ENCODE measurements around the gene PRPF18.

PRPF18 gene

GRCh38 chr10:13585195-13585751 is 1.5 kb upstream of the PRPF18 start:
- Histone ChIP-seq H3K9ac (ENCODE audit: low read length) (no peak overlapping the region), H3K36me3 (ENCODE audit: control insufficient read depth, insufficient read depth, low read length) (no peaks in the 10 kb centered on the region), H3K4me3 (ENCODE audit: low read length) (no peak overlapping the region), H3K4me1 (ENCODE audit: control insufficient read depth, insufficient read depth, low read length) (peaks cover 7% of the 10 kb centered on the region), H3K27me3 (ENCODE audit: control insufficient read depth, insufficient read depth, low read length) (no peaks in the 10 kb centered on the region), H3K27ac (ENCODE audit: low read depth, low read length) (no peak overlapping the region)

GRCh38 chr10:13585943-13586342 is 822 bp upstream of the PRPF18 start:
- Histone ChIP-seq H3K9ac (ENCODE audit: low read length) (no peak overlapping the region), H3K27ac (ENCODE audit: low read depth, low read length) (no peak overlapping the region), H3K4me1 (ENCODE audit: control insufficient read depth, insufficient read depth, low read length) (peaks cover 7% of the 10 kb centered on the region), H3K27me3 (ENCODE audit: control insufficient read depth, insufficient read depth, low read length) (no peaks in the 10 kb centered on the region), H3K36me3 (ENCODE audit: control insufficient read depth, insufficient read depth, low read length) (no peaks in the 10 kb centered on the region), H3K4me3 (ENCODE audit: low read length) (no peak overlapping the region)

- Histone ChIP-seq H3K4me3 (ENCODE audit: low read length) (peak overlapping the region; percentile 96), H3K4me1 (ENCODE audit: control insufficient read depth, insufficient read depth, low read length) (peaks cover 7% of the 10 kb centered on the region)
Measured at GRCh38 chr10:13587391-13587790, 626 bp downstream of the PRPF18 start.

GRCh38 chr10:13589316-13589715 is 2.6 kb downstream of the PRPF18 start:
- Histone ChIP-seq H3K27me3 (ENCODE audit: control insufficient read depth, insufficient read depth, low read length) (no peaks in the 10 kb centered on the region), H3K36me3 (ENCODE audit: control insufficient read depth, insufficient read depth, low read length) (no peaks in the 10 kb centered on the region), H3K4me3 (ENCODE audit: low read length) (no peak overlapping the region), H3K4me1 (ENCODE audit: control insufficient read depth, insufficient read depth, low read length) (peaks cover 7% of the 10 kb centered on the region), H3K9ac (ENCODE audit: low read length) (no peak overlapping the region), H3K27ac (ENCODE audit: low read depth, low read length) (no peak overlapping the region)

More at GRCh38 chr10:13587391-13587790, 626 bp downstream of the PRPF18 start:
- Histone ChIP-seq H3K9ac (ENCODE audit: low read length) (peak overlapping the region; percentile 39), H3K36me3 (ENCODE audit: control insufficient read depth, insufficient read depth, low read length) (no peaks in the 10 kb centered on the region), H3K27ac (ENCODE audit: low read depth, low read length) (no peak overlapping the region), H3K27me3 (ENCODE audit: control insufficient read depth, insufficient read depth, low read length) (no peaks in the 10 kb centered on the region)

- no peak overlapping the region for H3K27ac ChIP-seq (ENCODE audit: low read depth, low read length)
- H3K36me3 ChIP-seq (ENCODE audit: control insufficient read depth, insufficient read depth, low read length) = no peaks in the 10 kb centered on the region
- H3K4me3 ChIP-seq (ENCODE audit: low read length) = no peak overlapping the region
- no peak overlapping the region for H3K9ac ChIP-seq (ENCODE audit: low read length)
- H3K27me3 ChIP-seq (ENCODE audit: control insufficient read depth, insufficient read depth, low read length) = no peaks in the 10 kb centered on the region
- H3K4me1 ChIP-seq (ENCODE audit: control insufficient read depth, insufficient read depth, low read length) = peaks cover 7% of the 10 kb centered on the region
Measured at GRCh38 chr10:13590886-13591285, 4.1 kb downstream of the PRPF18 start.

- Histone ChIP-seq H3K36me3 (ENCODE audit: control insufficient read depth, insufficient read depth, low read length) (no peaks in the 10 kb centered on the region), H3K4me3 (ENCODE audit: low read length) (no peak overlapping the region)
Measured at GRCh38 chr10:13592306-13592705, 5.5 kb downstream of the PRPF18 start.

GRCh38 chr10:13593535-13593934 is 6.8 kb downstream of the PRPF18 start:
- Histone ChIP-seq H3K27ac (ENCODE audit: low read depth, low read length) (no peak overlapping the region), H3K4me1 (ENCODE audit: control insufficient read depth, insufficient read depth, low read length) (no peaks in the 10 kb centered on the region), H3K9ac (ENCODE audit: low read length) (no peak overlapping the region), H3K36me3 (ENCODE audit: control insufficient read depth, insufficient read depth, low read length) (no peaks in the 10 kb centered on the region), H3K27me3 (ENCODE audit: control insufficient read depth, insufficient read depth, low read length) (no peaks in the 10 kb centered on the region), H3K4me3 (ENCODE audit: low read length) (no peak overlapping the region)

More at GRCh38 chr10:13592306-13592705, 5.5 kb downstream of the PRPF18 start:
- Histone ChIP-seq H3K4me1 (ENCODE audit: control insufficient read depth, insufficient read depth, low read length) (peaks cover 7% of the 10 kb centered on the region), H3K27me3 (ENCODE audit: control insufficient read depth, insufficient read depth, low read length) (no peaks in the 10 kb centered on the region), H3K27ac (ENCODE audit: low read depth, low read length) (no peak overlapping the region), H3K9ac (ENCODE audit: low read length) (no peak overlapping the region)

- Histone ChIP-seq H3K27me3 (ENCODE audit: control insufficient read depth, insufficient read depth, low read length) (no peaks in the 10 kb centered on the region), H3K27ac (ENCODE audit: low read depth, low read length) (no peak overlapping the region), H3K4me3 (ENCODE audit: low read length) (no peak overlapping the region), H3K9ac (ENCODE audit: low read length) (no peak overlapping the region), H3K4me1 (ENCODE audit: control insufficient read depth, insufficient read depth, low read length) (no peaks in the 10 kb centered on the region), H3K36me3 (ENCODE audit: control insufficient read depth, insufficient read depth, low read length) (no peaks in the 10 kb centered on the region)
Measured at GRCh38 chr10:13594641-13595040, 7.9 kb downstream of the PRPF18 start.

- peaks cover 6% of the 10 kb centered on the region for H3K36me3 ChIP-seq (ENCODE audit: control insufficient read depth, insufficient read depth, low read length)
Measured at GRCh38 chr10:13597909-13598308, 11.1 kb downstream of the PRPF18 start.

GRCh38 chr10:13604357-13605040 is 17.7 kb downstream of the PRPF18 start:
- H3K4me3 ChIP-seq (ENCODE audit: low read length) = no peak overlapping the region
- H3K4me1 ChIP-seq (ENCODE audit: control insufficient read depth, insufficient read depth, low read length) = no peaks in the 10 kb centered on the region
- peaks cover 13% of the 10 kb centered on the region for H3K36me3 ChIP-seq (ENCODE audit: control insufficient read depth, insufficient read depth, low read length)
- no peak overlapping the region for H3K9ac ChIP-seq (ENCODE audit: low read length)
- no peaks in the 10 kb centered on the region for H3K27me3 ChIP-seq (ENCODE audit: control insufficient read depth, insufficient read depth, low read length)
- H3K27ac ChIP-seq (ENCODE audit: low read depth, low read length) = no peak overlapping the region

More at GRCh38 chr10:13597909-13598308, 11.1 kb downstream of the PRPF18 start:
- H3K4me1 ChIP-seq (ENCODE audit: control insufficient read depth, insufficient read depth, low read length) = no peaks in the 10 kb centered on the region
- H3K9ac ChIP-seq (ENCODE audit: low read length) = no peak overlapping the region
- no peaks in the 10 kb centered on the region for H3K27me3 ChIP-seq (ENCODE audit: control insufficient read depth, insufficient read depth, low read length)
- H3K27ac ChIP-seq (ENCODE audit: low read depth, low read length) = no peak overlapping the region
- H3K4me3 ChIP-seq (ENCODE audit: low read length) = no peak overlapping the region

GRCh38 chr10:13608246-13608853 is 21.6 kb downstream of the PRPF18 start:
- H3K27me3 ChIP-seq (ENCODE audit: control insufficient read depth, insufficient read depth, low read length) = no peaks in the 10 kb centered on the region
- H3K36me3 ChIP-seq (ENCODE audit: control insufficient read depth, insufficient read depth, low read length) = peaks cover 13% of the 10 kb centered on the region
- no peaks in the 10 kb centered on the region for H3K4me1 ChIP-seq (ENCODE audit: control insufficient read depth, insufficient read depth, low read length)
- no peak overlapping the region for H3K27ac ChIP-seq (ENCODE audit: low read depth, low read length)
- H3K4me3 ChIP-seq (ENCODE audit: low read length) = no peak overlapping the region
- H3K9ac ChIP-seq (ENCODE audit: low read length) = no peak overlapping the region

- Histone ChIP-seq H3K4me3 (ENCODE audit: low read length) (no peak overlapping the region), H3K27me3 (ENCODE audit: control insufficient read depth, insufficient read depth, low read length) (no peaks in the 10 kb centered on the region), H3K4me1 (ENCODE audit: control insufficient read depth, insufficient read depth, low read length) (peaks cover 8% of the 10 kb centered on the region), H3K9ac (ENCODE audit: low read length) (no peak overlapping the region), H3K27ac (ENCODE audit: low read depth, low read length) (no peak overlapping the region), H3K36me3 (ENCODE audit: control insufficient read depth, insufficient read depth, low read length) (peaks cover 9% of the 10 kb centered on the region)
Measured at GRCh38 chr10:13612654-13613373, 26.0 kb downstream of the PRPF18 start.

Measured in rectal smooth muscle tissue (tissue), 1 donor.